Sigmoid colon (tissue), 4 donors: ENCODE results near the gene PHF20.
"Not testable (repeated sequence)": the region's sequence is repeated elsewhere in the genome, so short reads cannot be mapped to it uniquely, and the experiment has no call there.

Source experiments
- EP300 ChIP-seq, 4 donors: sonication (generic); formaldehyde crosslinking; IDR thresholded peaks; one replicate each; pipeline ENCODE4 v1.6.1; 2017; ENCODE audit warnings: antibody characterized with exemption in 4 of 4
- POLR2A ChIP-seq, 2 donors: fragments of 450-650 bp; IDR thresholded peaks; one replicate each; pipeline ENCODE4 v1.6.1; 2016; ENCODE audit warnings: antibody characterized with exemption in 2 of 2, mild to moderate bottlenecking in 2 of 2, moderate library complexity in 2 of 2

DNA sequence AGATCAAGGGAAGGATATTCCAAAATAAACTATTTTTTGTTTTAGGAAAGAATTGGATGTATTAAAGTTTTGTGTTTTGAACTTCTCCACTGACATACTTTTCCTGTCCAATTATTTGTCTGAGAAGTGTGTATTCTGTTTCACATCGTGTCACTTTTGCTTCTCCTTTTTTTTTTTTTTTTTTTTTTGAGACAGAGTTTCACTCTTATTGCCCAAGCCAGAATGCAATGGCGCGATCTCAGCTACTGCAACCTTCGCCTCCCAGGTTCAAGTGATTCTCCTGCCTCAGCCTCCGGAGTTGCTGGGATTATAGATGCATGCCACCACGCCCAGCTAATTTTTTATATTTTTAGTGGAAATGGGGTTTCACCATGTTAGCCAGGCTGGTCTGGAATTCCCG is 123.7 kb downstream of the PHF20 start:
- TF ChIP-seq EP300, POLR2A (IDR thresholded peaks at IDR 0.05): not testable (repeated sequence)
